GM23338 (cell line): ENCODE data around the gene VSTM1. TPM values are rescaled to one million over a fixed set of nuclear protein-coding genes. Genes with fewer than 3 reads are reported as not detected.

Source experiments
- ATAC-seq: fragments of 200-7000 bp; cut with Tn5 transposase; 3 replicates; pipeline ENCODE4 v1.9.1; 2020
- DNase-seq: peaks from one replicate; pipeline ENCODE4 v3.0.0-alpha.2; 2015; ENCODE audit warnings: low spot score
- H2AFZ ChIP-seq: fragments of 200-600 bp; sonication (generic); 2 replicates; pipeline ENCODE4 v1.8.0; 2016; ENCODE audit warnings: antibody characterized with exemption, mild to moderate bottlenecking, moderate library complexity
- H3F3A ChIP-seq: fragments of 200-600 bp; sonication (generic); replicated peaks from 2 replicates; pipeline ENCODE4 v1.8.0; 2017; ENCODE audit warnings: antibody characterized with exemption, mixed run types, low read depth
- H3K27ac ChIP-seq: fragments of 200-600 bp; sonication (generic); 2 replicates; pipeline ENCODE4 v1.6.1; 2016; ENCODE audit warnings: low read depth
- H3K27me3 ChIP-seq: fragments of 200-600 bp; sonication (generic); 2 replicates; pipeline ENCODE4 v1.8.0; 2016; ENCODE audit warnings: mild to moderate bottlenecking, mixed run types, moderate library complexity; ENCODE audit not compliant: insufficient read depth
- H3K36me3 ChIP-seq: fragments of 200-600 bp; sonication (generic); 2 replicates; pipeline ENCODE4 v1.8.0; 2016; ENCODE audit warnings: mild to moderate bottlenecking; ENCODE audit not compliant: insufficient read depth
- H3K4me1 ChIP-seq: fragments of 200-600 bp; sonication (generic); 2 replicates; pipeline ENCODE4 v1.8.0; 2016; ENCODE audit warnings: mild to moderate bottlenecking, moderate library complexity; ENCODE audit not compliant: insufficient read depth
- H3K4me2 ChIP-seq: fragments of 200-600 bp; sonication (generic); 2 replicates; pipeline ENCODE4 v1.7.1; 2017; ENCODE audit warnings: mixed run types
- H3K4me3 ChIP-seq: fragments of 200-600 bp; sonication (generic); 2 replicates; pipeline ENCODE4 v1.6.1; 2016; ENCODE audit warnings: mixed run types
- H3K79me2 ChIP-seq: fragments of 200-600 bp; sonication (generic); replicated peaks from 2 replicates; pipeline ENCODE4 v1.8.0; 2017; ENCODE audit warnings: mild to moderate bottlenecking; ENCODE audit not compliant: insufficient read depth
- H3K9me2 ChIP-seq: fragments of 200-600 bp; sonication (generic); 2 replicates; pipeline ENCODE4 v1.8.0; 2017; ENCODE audit not compliant: insufficient read depth
- H4K20me1 ChIP-seq: fragments of 200-600 bp; sonication (generic); replicated peaks from 2 replicates; pipeline ENCODE4 v1.8.0; 2017; ENCODE audit warnings: mild to moderate bottlenecking; ENCODE audit not compliant: insufficient read depth
- H3K27ac Mint-ChIP-seq: 2 replicates; pipeline ENCODE4 v1.8.0; 2020; ENCODE audit warnings: inconsistent platforms, mild to moderate bottlenecking, moderate library complexity, mixed read lengths
- H3K27me3 Mint-ChIP-seq: 3 replicates; pipeline ENCODE4 v1.8.0; 2022; ENCODE audit warnings: low read depth, mild to moderate bottlenecking, moderate library complexity, mixed read lengths, inconsistent platforms; ENCODE audit not compliant: insufficient read depth, poor library complexity
- H3K36me3 Mint-ChIP-seq: 3 replicates; pipeline ENCODE4 v1.8.0; 2021; ENCODE audit warnings: low read depth, mild to moderate bottlenecking, inconsistent platforms, moderate library complexity, mixed read lengths
- H3K4me1 Mint-ChIP-seq: 3 replicates; pipeline ENCODE4 v1.8.0; 2020; ENCODE audit warnings: mild to moderate bottlenecking, inconsistent platforms, mixed read lengths
- H3K4me3 Mint-ChIP-seq: 3 replicates; pipeline ENCODE4 v1.8.0; 2021; ENCODE audit warnings: moderate library complexity, mild to moderate bottlenecking, inconsistent platforms, mixed read lengths
- H3K9me3 Mint-ChIP-seq: 3 replicates; pipeline ENCODE4 v1.8.0; 2020; ENCODE audit warnings: moderate library complexity, mild to moderate bottlenecking, inconsistent platforms, mixed read lengths
- CREB1 ChIP-seq: fragments of 250-450 bp; sonication (Bioruptor Pico); IDR thresholded peaks from 2 replicates; pipeline ENCODE4 v1.5.0; 2020; ENCODE audit warnings: low read depth, mild to moderate bottlenecking, moderate library complexity
- ETS1 ChIP-seq: IDR thresholded peaks from 2 replicates; pipeline ENCODE4 v1.6.1; 2016; ENCODE audit warnings: antibody characterized with exemption
- EZH2 ChIP-seq: fragments of 200-600 bp; sonication (generic); IDR thresholded peaks from one replicate; pipeline ENCODE4 v1.8.0; 2017; ENCODE audit warnings: antibody characterized with exemption, mild to moderate bottlenecking, low read depth; ENCODE audit not compliant: unreplicated experiment
- JUNB ChIP-seq: IDR thresholded peaks from one replicate; pipeline ENCODE4 v1.6.1; 2016; ENCODE audit warnings: antibody characterized with exemption; ENCODE audit not compliant: unreplicated experiment
- POLR2AphosphoS5 ChIP-seq: IDR thresholded peaks from 2 replicates; pipeline ENCODE4 v1.6.1; 2016; ENCODE audit warnings: antibody characterized with exemption, low read depth
- ZNF114 ChIP-seq: fragments of 250-450 bp; sonication (Bioruptor Pico); IDR thresholded peaks from 2 replicates; pipeline ENCODE4 v1.5.0; 2020; ENCODE audit warnings: mild to moderate bottlenecking, moderate library complexity
- polyA plus RNA-seq: library from polyadenylated mRNA; unstranded; fragments of >200 nt; fragmentation: Nextera tagmentation; extraction: Ambion mirVana; gene quantifications from 2 replicates; pipeline ENCODE4 v1.2.1, GENCODE V29; 2016
- total RNA-seq: library from RNA; depleted of rRNA; stranded (reverse); fragments of >200 nt; shearing (Covaris generic); gene quantifications from 2 replicates; pipeline ENCODE4 v1.2.3, GENCODE V29; 2014
- TF ChIP-seq, protein P1 (sequence below): fragments of 250-450 bp; sonication (Bioruptor Pico); IDR thresholded peaks from 2 replicates; pipeline ENCODE4 v1.5.0; 2020; ENCODE audit warnings: mild to moderate bottlenecking, moderate library complexity
- TF ChIP-seq, protein P2 (sequence below): IDR thresholded peaks from one replicate; pipeline ENCODE4 v1.6.1; 2018; ENCODE audit warnings: antibody characterized with exemption; ENCODE audit not compliant: unreplicated experiment
- TF ChIP-seq, protein P3 (sequence below), 2 experiments: fragments of 200-600 bp in 1 of 2; sonication (generic) in 1 of 2; conservative IDR thresholded peaks; 2 replicates each; pipeline versions ENCODE4 v1.5.1 to v1.6.1; 2016 to 2017; ENCODE audit warnings: antibody characterized with exemption in 2 of 2, low read depth in 2 of 2, mild to moderate bottlenecking in 2 of 2, moderate library complexity in 1 of 2

Gene VSTM1
- total and polyA plus RNA-seq, 2 experiments from 2014 or later = not detected

DNA sequence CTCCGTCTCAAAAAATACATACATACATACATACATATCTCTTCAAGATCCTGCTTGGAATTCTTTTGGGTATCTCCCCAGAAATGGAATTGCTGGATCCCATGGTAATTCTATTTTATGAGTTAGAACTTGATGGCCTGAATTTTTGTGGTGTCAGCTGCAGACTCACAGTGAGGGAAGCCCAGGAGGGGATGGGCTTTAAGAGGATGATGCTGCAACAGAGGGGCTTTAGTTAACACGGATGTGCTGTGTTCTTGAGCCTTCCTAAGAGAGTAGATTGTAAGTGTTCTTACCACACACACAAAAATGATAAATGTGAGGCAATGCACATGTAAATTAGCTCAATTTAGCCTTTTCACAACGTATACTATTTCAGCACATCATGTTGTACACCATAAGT, 40.5 kb downstream of the VSTM1 start:
- Mint-ChIP-seq H3K9me3 (no peaks in the 10 kb centered on the region; the same call in 2 of the 3 replicates), H3K4me3 (no peak overlapping the region), H3K36me3 (no peaks in the 10 kb centered on the region; the same call in 2 of the 3 replicates), H3K27ac (no peak overlapping the region), H3K4me1 (peaks cover 16% of the 10 kb centered on the region), H3K27me3 (peaks cover 14% of the 10 kb centered on the region)
- H3K4me3 ChIP-seq = 0 out of 2 replicates have a peak overlapping the region, but pooled peaks have one; percentile 17
- no peaks in the 10 kb centered on the region for H3K27me3 ChIP-seq
- no peaks in the 10 kb centered on the region for H3K79me2 ChIP-seq
- ATAC-seq = no peak
- H3K4me2 ChIP-seq = peak overlapping the region; percentile 68; the same call in 1 of the 2 replicates
- no peaks in the 10 kb centered on the region for H3K36me3 ChIP-seq
- H2AFZ ChIP-seq = no peak overlapping the region
- H3F3A ChIP-seq = peaks cover 12% of the 10 kb centered on the region
- no peak overlapping the region for H3K27ac ChIP-seq
- no peaks in the 10 kb centered on the region for H4K20me1 ChIP-seq
- H3K4me1 ChIP-seq = peaks cover 7% of the 10 kb centered on the region; the same call in 1 of the 2 replicates
- no peaks in the 10 kb centered on the region for H3K9me2 ChIP-seq
- no peak for TF ChIP-seq CREB1 (CRISPR knock-in tag)
- TF ChIP-seq, protein P1, sequence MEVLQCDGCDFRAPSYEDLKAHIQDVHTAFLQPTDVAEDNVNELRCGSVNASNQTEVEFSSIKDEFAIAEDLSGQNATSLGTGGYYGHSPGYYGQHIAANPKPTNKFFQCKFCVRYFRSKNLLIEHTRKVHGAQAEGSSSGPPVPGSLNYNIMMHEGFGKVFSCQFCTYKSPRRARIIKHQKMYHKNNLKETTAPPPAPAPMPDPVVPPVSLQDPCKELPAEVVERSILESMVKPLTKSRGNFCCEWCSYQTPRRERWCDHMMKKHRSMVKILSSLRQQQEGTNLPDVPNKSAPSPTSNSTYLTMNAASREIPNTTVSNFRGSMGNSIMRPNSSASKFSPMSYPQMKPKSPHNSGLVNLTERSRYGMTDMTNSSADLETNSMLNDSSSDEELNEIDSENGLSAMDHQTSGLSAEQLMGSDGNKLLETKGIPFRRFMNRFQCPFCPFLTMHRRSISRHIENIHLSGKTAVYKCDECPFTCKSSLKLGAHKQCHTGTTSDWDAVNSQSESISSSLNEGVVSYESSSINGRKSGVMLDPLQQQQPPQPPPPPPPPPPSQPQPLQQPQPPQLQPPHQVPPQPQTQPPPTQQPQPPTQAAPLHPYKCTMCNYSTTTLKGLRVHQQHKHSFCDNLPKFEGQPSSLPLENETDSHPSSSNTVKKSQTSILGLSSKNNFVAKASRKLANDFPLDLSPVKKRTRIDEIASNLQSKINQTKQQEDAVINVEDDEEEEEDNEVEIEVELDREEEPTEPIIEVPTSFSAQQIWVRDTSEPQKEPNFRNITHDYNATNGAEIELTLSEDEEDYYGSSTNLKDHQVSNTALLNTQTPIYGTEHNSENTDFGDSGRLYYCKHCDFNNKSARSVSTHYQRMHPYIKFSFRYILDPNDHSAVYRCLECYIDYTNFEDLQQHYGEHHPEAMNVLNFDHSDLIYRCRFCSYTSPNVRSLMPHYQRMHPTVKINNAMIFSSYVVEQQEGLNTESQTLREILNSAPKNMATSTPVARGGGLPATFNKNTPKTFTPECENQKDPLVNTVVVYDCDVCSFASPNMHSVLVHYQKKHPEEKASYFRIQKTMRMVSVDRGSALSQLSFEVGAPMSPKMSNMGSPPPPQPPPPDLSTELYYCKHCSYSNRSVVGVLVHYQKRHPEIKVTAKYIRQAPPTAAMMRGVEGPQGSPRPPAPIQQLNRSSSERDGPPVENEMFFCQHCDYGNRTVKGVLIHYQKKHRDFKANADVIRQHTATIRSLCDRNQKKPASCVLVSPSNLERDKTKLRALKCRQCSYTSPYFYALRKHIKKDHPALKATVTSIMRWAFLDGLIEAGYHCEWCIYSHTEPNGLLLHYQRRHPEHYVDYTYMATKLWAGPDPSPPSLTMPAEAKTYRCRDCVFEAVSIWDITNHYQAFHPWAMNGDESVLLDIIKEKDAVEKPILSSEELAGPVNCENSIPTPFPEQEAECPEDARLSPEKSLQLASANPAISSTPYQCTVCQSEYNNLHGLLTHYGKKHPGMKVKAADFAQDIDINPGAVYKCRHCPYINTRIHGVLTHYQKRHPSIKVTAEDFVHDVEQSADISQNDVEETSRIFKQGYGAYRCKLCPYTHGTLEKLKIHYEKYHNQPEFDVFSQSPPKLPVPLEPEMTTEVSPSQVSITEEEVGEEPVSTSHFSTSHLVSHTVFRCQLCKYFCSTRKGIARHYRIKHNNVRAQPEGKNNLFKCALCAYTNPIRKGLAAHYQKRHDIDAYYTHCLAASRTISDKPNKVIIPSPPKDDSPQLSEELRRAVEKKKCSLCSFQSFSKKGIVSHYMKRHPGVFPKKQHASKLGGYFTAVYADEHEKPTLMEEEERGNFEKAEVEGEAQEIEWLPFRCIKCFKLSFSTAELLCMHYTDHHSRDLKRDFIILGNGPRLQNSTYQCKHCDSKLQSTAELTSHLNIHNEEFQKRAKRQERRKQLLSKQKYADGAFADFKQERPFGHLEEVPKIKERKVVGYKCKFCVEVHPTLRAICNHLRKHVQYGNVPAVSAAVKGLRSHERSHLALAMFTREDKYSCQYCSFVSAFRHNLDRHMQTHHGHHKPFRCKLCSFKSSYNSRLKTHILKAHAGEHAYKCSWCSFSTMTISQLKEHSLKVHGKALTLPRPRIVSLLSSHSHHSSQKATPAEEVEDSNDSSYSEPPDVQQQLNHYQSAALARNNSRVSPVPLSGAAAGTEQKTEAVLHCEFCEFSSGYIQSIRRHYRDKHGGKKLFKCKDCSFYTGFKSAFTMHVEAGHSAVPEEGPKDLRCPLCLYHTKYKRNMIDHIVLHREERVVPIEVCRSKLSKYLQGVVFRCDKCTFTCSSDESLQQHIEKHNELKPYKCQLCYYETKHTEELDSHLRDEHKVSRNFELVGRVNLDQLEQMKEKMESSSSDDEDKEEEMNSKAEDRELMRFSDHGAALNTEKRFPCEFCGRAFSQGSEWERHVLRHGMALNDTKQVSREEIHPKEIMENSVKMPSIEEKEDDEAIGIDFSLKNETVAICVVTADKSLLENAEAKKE (CRISPR knock-in tag) = no peak
- TF ChIP-seq POLR2AphosphoS5 = no peak
- no peak for TF ChIP-seq JUNB
- TF ChIP-seq ZNF114 = no peak
- no peak for DNase-seq

DNA sequence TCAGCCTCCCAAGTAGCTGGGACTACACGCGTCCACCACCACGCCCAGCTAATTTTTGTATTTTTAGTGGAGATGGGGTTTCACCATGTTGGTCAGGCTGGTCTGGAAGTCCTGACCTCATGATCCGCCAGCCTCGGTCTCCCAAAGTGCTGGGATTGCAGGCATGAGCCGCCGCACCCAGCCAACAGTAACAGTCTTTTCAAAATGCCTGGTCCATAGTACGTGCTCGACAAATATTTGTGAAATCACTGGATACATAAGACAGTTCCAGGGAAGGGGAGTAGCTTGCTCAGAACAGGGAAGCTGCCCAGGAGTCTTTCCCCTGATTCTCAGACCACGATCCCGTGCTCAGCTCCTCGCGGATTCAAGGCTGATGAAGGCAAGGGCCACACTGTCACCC, 41.8 kb downstream of the VSTM1 start:
- Histone ChIP-seq H3K27ac (no peak overlapping the region), H4K20me1 (no peaks in the 10 kb centered on the region), H3K4me3 (no peak overlapping the region), H3K4me2 (no peak overlapping the region), H2AFZ (no peak overlapping the region), H3K79me2 (no peaks in the 10 kb centered on the region), H3F3A (peaks cover 12% of the 10 kb centered on the region), H3K9me2 (no peaks in the 10 kb centered on the region), H3K36me3 (no peaks in the 10 kb centered on the region), H3K4me1 (peaks cover 7% of the 10 kb centered on the region; the same call in 1 of the 2 replicates), H3K27me3 (no peaks in the 10 kb centered on the region)
- DNase-seq = no peak
- no peak overlapping the region for H3K4me3 Mint-ChIP-seq
- peaks cover 14% of the 10 kb centered on the region for H3K27me3 Mint-ChIP-seq
- H3K9me3 Mint-ChIP-seq = no peaks in the 10 kb centered on the region; the same call in 1 of the 3 replicates
- ATAC-seq = no peak
- H3K27ac Mint-ChIP-seq = no peak overlapping the region
- H3K36me3 Mint-ChIP-seq = no peaks in the 10 kb centered on the region; the same call in 2 of the 3 replicates
- H3K4me1 Mint-ChIP-seq = peaks cover 16% of the 10 kb centered on the region
- TF ChIP-seq EZH2 (no peak), ZNF114 (no peak), ETS1 (no peak)
- TF ChIP-seq, protein P2, sequence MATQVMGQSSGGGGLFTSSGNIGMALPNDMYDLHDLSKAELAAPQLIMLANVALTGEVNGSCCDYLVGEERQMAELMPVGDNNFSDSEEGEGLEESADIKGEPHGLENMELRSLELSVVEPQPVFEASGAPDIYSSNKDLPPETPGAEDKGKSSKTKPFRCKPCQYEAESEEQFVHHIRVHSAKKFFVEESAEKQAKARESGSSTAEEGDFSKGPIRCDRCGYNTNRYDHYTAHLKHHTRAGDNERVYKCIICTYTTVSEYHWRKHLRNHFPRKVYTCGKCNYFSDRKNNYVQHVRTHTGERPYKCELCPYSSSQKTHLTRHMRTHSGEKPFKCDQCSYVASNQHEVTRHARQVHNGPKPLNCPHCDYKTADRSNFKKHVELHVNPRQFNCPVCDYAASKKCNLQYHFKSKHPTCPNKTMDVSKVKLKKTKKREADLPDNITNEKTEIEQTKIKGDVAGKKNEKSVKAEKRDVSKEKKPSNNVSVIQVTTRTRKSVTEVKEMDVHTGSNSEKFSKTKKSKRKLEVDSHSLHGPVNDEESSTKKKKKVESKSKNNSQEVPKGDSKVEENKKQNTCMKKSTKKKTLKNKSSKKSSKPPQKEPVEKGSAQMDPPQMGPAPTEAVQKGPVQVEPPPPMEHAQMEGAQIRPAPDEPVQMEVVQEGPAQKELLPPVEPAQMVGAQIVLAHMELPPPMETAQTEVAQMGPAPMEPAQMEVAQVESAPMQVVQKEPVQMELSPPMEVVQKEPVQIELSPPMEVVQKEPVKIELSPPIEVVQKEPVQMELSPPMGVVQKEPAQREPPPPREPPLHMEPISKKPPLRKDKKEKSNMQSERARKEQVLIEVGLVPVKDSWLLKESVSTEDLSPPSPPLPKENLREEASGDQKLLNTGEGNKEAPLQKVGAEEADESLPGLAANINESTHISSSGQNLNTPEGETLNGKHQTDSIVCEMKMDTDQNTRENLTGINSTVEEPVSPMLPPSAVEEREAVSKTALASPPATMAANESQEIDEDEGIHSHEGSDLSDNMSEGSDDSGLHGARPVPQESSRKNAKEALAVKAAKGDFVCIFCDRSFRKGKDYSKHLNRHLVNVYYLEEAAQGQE = no peak
- TF ChIP-seq, protein P3, sequence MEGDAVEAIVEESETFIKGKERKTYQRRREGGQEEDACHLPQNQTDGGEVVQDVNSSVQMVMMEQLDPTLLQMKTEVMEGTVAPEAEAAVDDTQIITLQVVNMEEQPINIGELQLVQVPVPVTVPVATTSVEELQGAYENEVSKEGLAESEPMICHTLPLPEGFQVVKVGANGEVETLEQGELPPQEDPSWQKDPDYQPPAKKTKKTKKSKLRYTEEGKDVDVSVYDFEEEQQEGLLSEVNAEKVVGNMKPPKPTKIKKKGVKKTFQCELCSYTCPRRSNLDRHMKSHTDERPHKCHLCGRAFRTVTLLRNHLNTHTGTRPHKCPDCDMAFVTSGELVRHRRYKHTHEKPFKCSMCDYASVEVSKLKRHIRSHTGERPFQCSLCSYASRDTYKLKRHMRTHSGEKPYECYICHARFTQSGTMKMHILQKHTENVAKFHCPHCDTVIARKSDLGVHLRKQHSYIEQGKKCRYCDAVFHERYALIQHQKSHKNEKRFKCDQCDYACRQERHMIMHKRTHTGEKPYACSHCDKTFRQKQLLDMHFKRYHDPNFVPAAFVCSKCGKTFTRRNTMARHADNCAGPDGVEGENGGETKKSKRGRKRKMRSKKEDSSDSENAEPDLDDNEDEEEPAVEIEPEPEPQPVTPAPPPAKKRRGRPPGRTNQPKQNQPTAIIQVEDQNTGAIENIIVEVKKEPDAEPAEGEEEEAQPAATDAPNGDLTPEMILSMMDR (conservative IDR thresholded peaks at IDR 0.05; ENCODE audit: low read depth in 2 of 2) = no peak
